Measurements from ENCODE around the gene ATOH7. TPM values are rescaled to one million over a fixed set of nuclear protein-coding genes. Genes with fewer than 3 reads are reported as not detected.

The ATOH7 gene
- total RNA-seq, 1 experiment from 2014 or later = 1.1 TPM

GRCh38 chr10:68212721-68213352 is 19.1 kb downstream of the ATOH7 start:
- Histone ChIP-seq H3K27ac (ENCODE audit: low read length) (no peak overlapping the region), H3F3A (ENCODE audit: low read length, unreplicated experiment) (no peaks in the 10 kb centered on the region), H3K36me3 (ENCODE audit: low read depth, low read length) (no peaks in the 10 kb centered on the region), H3K4me3 (ENCODE audit: low read length) (no peak overlapping the region), H3K9ac (ENCODE audit: low read length) (no peak overlapping the region), H3K79me2 (ENCODE audit: low read length) (no peaks in the 10 kb centered on the region), H3K9me2 (replicated peaks; ENCODE audit: low read length) (no peaks in the 10 kb centered on the region), H2AFZ (ENCODE audit: low read length) (peak overlapping the region; percentile 60), H3K4me2 (ENCODE audit: low read length) (no peak overlapping the region), H3K4me1 (ENCODE audit: insufficient read depth, low read length) (no peaks in the 10 kb centered on the region), H3K27me3 (ENCODE audit: low read length) (no peaks in the 10 kb centered on the region), H3K9me3 (ENCODE audit: low read length) (no peaks in the 10 kb centered on the region), H4K20me1 (ENCODE audit: low read length) (no peaks in the 10 kb centered on the region)
- no TSS peak for BruUV-seq (replicated peaks)
- TF ChIP-seq EZH2phosphoT487 (IDR thresholded peaks at IDR 0.05; ENCODE audit: borderline replicate concordance, low read length) (no peak), CTCF (conservative IDR thresholded peaks at IDR 0.05; ENCODE audit: low read depth, low read length) (peak; percentile 95), EZH2 (IDR thresholded peaks at IDR 0.05; ENCODE audit: low read length, unreplicated experiment) (no peak)
- POLR2A ChIA-PET (ENCODE audit: unreplicated experiment) = interaction anchor here (0.5 to 0.6 kb wide), 3 partner anchors 35 to 149 kb away, joined by 3 to 12 read pairs (median 5); partner anchors contain the start of gene HERC4
- intact Hi-C loops (cut with micrococcal nuclease) = loop anchor here (1.0 kb wide), 1 partner anchor 89 kb away; no protein-coding TSS in a partner anchor
- ATAC-seq (peak; percentile 17), DNase-seq (peak; percentile 80)
- CTCF ChIA-PET = interaction anchor here (0.5 to 1.2 kb wide), 21 partner anchors 8 to 421 kb away, joined by 3 to 130 read pairs (median 4); partner anchors contain the start of genes HNRNPH3 and PBLD

- Histone ChIP-seq H3K9ac (ENCODE audit: low read length) (no peak overlapping the region), H3K9me2 (replicated peaks; ENCODE audit: low read length) (no peaks in the 10 kb centered on the region), H3K9me3 (ENCODE audit: low read length) (no peaks in the 10 kb centered on the region), H3F3A (ENCODE audit: low read length, unreplicated experiment) (no peaks in the 10 kb centered on the region), H3K4me2 (ENCODE audit: low read length) (no peak overlapping the region), H3K27me3 (ENCODE audit: low read length) (no peaks in the 10 kb centered on the region), H2AFZ (ENCODE audit: low read length) (no peak overlapping the region), H4K20me1 (ENCODE audit: low read length) (no peaks in the 10 kb centered on the region), H3K36me3 (ENCODE audit: low read depth, low read length) (no peaks in the 10 kb centered on the region), H3K27ac (ENCODE audit: low read length) (no peak overlapping the region), H3K4me3 (ENCODE audit: low read length) (no peak overlapping the region), H3K79me2 (ENCODE audit: low read length) (no peaks in the 10 kb centered on the region), H3K4me1 (ENCODE audit: insufficient read depth, low read length) (no peaks in the 10 kb centered on the region)
- peak; percentile 6; the same call in 1 of the 2 replicates for ATAC-seq
- intact Hi-C loops (cut with micrococcal nuclease) = loop anchor here (1.0 kb wide), 2 partner anchors 39 to 91 kb away; no protein-coding TSS in a partner anchor
- ChIA-PET POLR2A (ENCODE audit: unreplicated experiment) (no interaction called here), CTCF (interaction anchor here (0.6 kb wide), 1 partner anchor 54 kb away, joined by 4 read pairs; no protein-coding TSS in a partner anchor)
- no TSS peak for BruUV-seq (replicated peaks)
- DNase-seq = no peak
- TF ChIP-seq EZH2 (IDR thresholded peaks at IDR 0.05; ENCODE audit: low read length, unreplicated experiment) = no peak
- TF ChIP-seq EZH2phosphoT487 (IDR thresholded peaks at IDR 0.05; ENCODE audit: borderline replicate concordance, low read length) = no peak
- TF ChIP-seq CTCF (conservative IDR thresholded peaks at IDR 0.05; ENCODE audit: low read depth, low read length) = no peak
These were observed 20.2 kb downstream of the ATOH7 start for GRCh38 chr10:68211669-68212068.

Measured in PC-3 (cell line).